Activated naive CD8-positive, alpha-beta T cell treated with anti-CD3 and anti-CD28 coated beads for 36 hours (primary cell): ENCODE results near the gene SSBP2. TPM values are rescaled to one million over a fixed set of nuclear protein-coding genes. Genes with fewer than 3 reads are reported as not detected.
"Not testable (repeated sequence)": the region's sequence is repeated elsewhere in the genome, so short reads cannot be mapped to it uniquely, and the experiment has no call there.

ENCODE experiments used
- DNase-seq: peaks from one replicate; pipeline ENCODE4 v3.0.0; 2021
- H3K27ac Mint-ChIP-seq: one replicate; pipeline ENCODE4 v1.8.0; 2022; ENCODE audit warnings: mild to moderate bottlenecking, moderate library complexity, mixed read lengths
- H3K27me3 Mint-ChIP-seq: one replicate; pipeline ENCODE4 v1.8.0; 2022; ENCODE audit warnings: mild to moderate bottlenecking, mixed read lengths
- H3K36me3 Mint-ChIP-seq: one replicate; pipeline ENCODE4 v1.8.0; 2021; ENCODE audit warnings: mild to moderate bottlenecking, mixed read lengths
- H3K4me1 Mint-ChIP-seq: one replicate; pipeline ENCODE4 v1.8.0; 2021; ENCODE audit warnings: mixed read lengths
- H3K4me3 Mint-ChIP-seq: one replicate; pipeline ENCODE4 v1.8.0; 2022; ENCODE audit warnings: mild to moderate bottlenecking, moderate library complexity, mixed read lengths
- H3K9me3 Mint-ChIP-seq: one replicate; pipeline ENCODE4 v1.8.0; 2022; ENCODE audit warnings: mixed read lengths
- total RNA-seq, 2 experiments: library from RNA; stranded (reverse); gene quantifications; one replicate each; pipeline ENCODE4 v1.2.3, GENCODE V29; 2021

The SSBP2 gene
- total RNA-seq, 2 experiments from 2014 or later: 8.3 to 8.9 TPM

- H3K36me3 Mint-ChIP-seq: peaks cover 34% of the 10 kb centered on the region
- peaks cover 27% of the 10 kb centered on the region for H3K9me3 Mint-ChIP-seq
- peaks cover 6% of the 10 kb centered on the region for H3K4me1 Mint-ChIP-seq
- no peak overlapping the region for H3K27ac Mint-ChIP-seq
- no peak overlapping the region for H3K4me3 Mint-ChIP-seq
- DNase-seq: no peak
- H3K27me3 Mint-ChIP-seq: no peaks in the 10 kb centered on the region
These were observed 56.2 kb downstream of the SSBP2 start for GRCh38 chr5:81694726-81695125.

- Mint-ChIP-seq H3K27me3 (no peaks in the 10 kb centered on the region), H3K9me3 (peaks cover 34% of the 10 kb centered on the region), H3K27ac (no peak overlapping the region), H3K4me1 (peaks cover 3% of the 10 kb centered on the region), H3K4me3 (no peak overlapping the region), H3K36me3 (peaks cover 43% of the 10 kb centered on the region)
- DNase-seq: no peak
These were observed 62.7 kb downstream of the SSBP2 start for GRCh38 chr5:81688215-81688614.

GRCh38 chr5:81687292-81687691 is 63.6 kb downstream of the SSBP2 start:
- peaks cover 28% of the 10 kb centered on the region for H3K9me3 Mint-ChIP-seq
- H3K36me3 Mint-ChIP-seq: peaks cover 37% of the 10 kb centered on the region
- H3K27me3 Mint-ChIP-seq: no peaks in the 10 kb centered on the region
- peaks cover 5% of the 10 kb centered on the region for H3K4me1 Mint-ChIP-seq
- DNase-seq: no peak
- no peak overlapping the region for H3K27ac Mint-ChIP-seq
- no peak overlapping the region for H3K4me3 Mint-ChIP-seq

- no peak overlapping the region for H3K4me3 Mint-ChIP-seq
- no peak overlapping the region for H3K27ac Mint-ChIP-seq
- no peak for DNase-seq
- no peaks in the 10 kb centered on the region for H3K27me3 Mint-ChIP-seq
- H3K9me3 Mint-ChIP-seq: peaks cover 20% of the 10 kb centered on the region
- peaks cover 5% of the 10 kb centered on the region for H3K4me1 Mint-ChIP-seq
- H3K36me3 Mint-ChIP-seq: peaks cover 31% of the 10 kb centered on the region
These were observed 65.4 kb downstream of the SSBP2 start for GRCh38 chr5:81685471-81685870.

DNA sequence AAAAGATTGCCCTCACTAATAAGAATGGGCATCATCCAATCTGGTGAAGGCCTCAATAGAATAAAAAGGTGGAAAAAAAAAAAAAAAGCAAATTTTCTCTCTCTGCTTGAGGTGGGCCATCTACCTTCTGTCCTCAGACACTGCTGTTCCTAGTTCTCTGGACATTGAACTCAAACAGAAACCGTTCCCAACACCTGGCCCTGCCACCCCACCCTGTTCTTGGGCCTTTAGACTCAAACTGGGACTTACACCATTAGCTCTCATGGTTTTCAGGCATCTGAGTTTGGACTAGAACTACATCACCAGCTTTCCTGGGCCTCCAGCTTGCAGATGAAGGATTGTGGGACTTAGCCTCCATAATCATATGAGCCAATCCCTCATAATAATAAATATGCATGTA is 71.0 kb downstream of the SSBP2 start:
- H3K4me3 Mint-ChIP-seq: no peak overlapping the region
- H3K36me3 Mint-ChIP-seq: peaks cover 18% of the 10 kb centered on the region
- H3K9me3 Mint-ChIP-seq: peaks cover 10% of the 10 kb centered on the region
- DNase-seq: no peak
- peaks cover 5% of the 10 kb centered on the region for H3K4me1 Mint-ChIP-seq
- H3K27me3 Mint-ChIP-seq: no peaks in the 10 kb centered on the region
- H3K27ac Mint-ChIP-seq: no peak overlapping the region

DNA sequence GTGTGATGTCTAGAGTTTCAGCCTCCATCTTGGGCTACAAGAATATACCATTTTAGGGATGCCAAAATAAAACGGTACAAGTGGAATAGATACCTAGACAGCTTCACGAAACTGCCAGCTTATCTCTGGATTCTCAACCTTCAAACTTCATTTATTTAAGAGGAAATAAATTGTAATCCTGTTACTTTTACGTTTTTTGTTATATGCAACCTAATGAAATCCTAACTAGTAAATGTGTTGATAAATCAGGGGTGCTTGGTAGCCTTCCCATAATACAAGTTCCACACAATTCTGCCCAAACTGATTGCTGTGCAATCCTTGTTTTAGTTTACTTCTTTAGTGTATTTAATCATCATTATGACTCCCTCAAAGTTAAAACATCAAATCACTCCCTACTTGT is 75.5 kb downstream of the SSBP2 start:
- Mint-ChIP-seq H3K27me3 (no peaks in the 10 kb centered on the region), H3K27ac (no peak overlapping the region), H3K36me3 (peaks cover 5% of the 10 kb centered on the region), H3K9me3 (peaks cover 6% of the 10 kb centered on the region), H3K4me3 (no peak overlapping the region), H3K4me1 (no peaks in the 10 kb centered on the region)
- no peak for DNase-seq

GRCh38 chr5:81665795-81666194 is 85.1 kb downstream of the SSBP2 start:
- no peak overlapping the region for H3K4me3 Mint-ChIP-seq
- no peak overlapping the region for H3K27ac Mint-ChIP-seq
- no peak for DNase-seq
- H3K9me3 Mint-ChIP-seq: peaks cover 3% of the 10 kb centered on the region
- H3K27me3 Mint-ChIP-seq: no peaks in the 10 kb centered on the region
- H3K4me1 Mint-ChIP-seq: peaks cover 5% of the 10 kb centered on the region
- peaks cover 6% of the 10 kb centered on the region for H3K36me3 Mint-ChIP-seq

- not testable (repeated sequence) for H3K9me3 Mint-ChIP-seq, H3K4me3 Mint-ChIP-seq, H3K27me3 Mint-ChIP-seq, H3K4me1 Mint-ChIP-seq, H3K27ac Mint-ChIP-seq, DNase-seq
- peaks cover 14% of the 10 kb centered on the region for H3K36me3 Mint-ChIP-seq
These were observed 90.3 kb downstream of the SSBP2 start for GRCh38 chr5:81660624-81661023.

DNA sequence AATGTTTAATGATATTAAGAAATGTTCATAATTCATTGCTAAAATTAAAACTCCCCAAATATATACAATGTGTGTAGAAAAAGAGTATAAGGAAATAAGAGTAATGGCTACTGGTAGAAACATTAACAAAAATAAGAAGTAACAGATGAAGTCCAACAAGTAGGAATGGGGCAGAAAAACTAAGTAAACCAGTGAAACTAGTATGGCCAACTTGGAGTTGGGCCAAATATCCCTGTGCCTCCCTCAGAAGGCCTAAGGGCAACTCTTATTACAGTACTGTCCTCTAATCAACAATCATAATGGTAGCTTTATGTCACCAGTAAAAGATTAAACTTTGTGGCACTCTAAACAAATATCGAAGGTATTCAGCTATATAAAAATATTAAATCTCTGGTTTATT is 93.5 kb downstream of the SSBP2 start:
- no peaks in the 10 kb centered on the region for H3K27me3 Mint-ChIP-seq
- no peak overlapping the region for H3K27ac Mint-ChIP-seq
- DNase-seq: no peak
- peaks cover 5% of the 10 kb centered on the region for H3K4me1 Mint-ChIP-seq
- peaks cover 15% of the 10 kb centered on the region for H3K36me3 Mint-ChIP-seq
- no peak overlapping the region for H3K4me3 Mint-ChIP-seq
- peaks cover 10% of the 10 kb centered on the region for H3K9me3 Mint-ChIP-seq

DNA sequence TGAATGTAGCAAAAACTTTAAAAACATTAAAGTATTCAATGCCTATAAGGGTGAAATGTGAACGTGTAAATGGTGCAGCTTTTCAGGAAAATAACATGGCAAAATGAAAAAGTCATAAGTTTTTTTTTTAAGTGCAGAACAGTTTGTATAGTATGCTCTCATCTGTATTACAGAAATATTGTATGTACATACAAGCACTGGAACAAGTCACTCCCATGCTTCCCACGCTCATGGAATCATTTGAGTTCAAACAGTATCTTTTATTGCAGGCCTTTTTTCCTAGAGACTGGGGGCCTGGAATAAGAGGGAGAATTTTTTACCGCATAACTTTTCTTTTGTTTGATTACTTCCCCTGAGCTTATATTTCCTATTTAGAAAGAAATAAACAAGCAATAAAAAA is 94.1 kb downstream of the SSBP2 start:
- H3K4me1 Mint-ChIP-seq: peaks cover 6% of the 10 kb centered on the region
- no peak overlapping the region for H3K27ac Mint-ChIP-seq
- peaks cover 10% of the 10 kb centered on the region for H3K9me3 Mint-ChIP-seq
- H3K27me3 Mint-ChIP-seq: no peaks in the 10 kb centered on the region
- DNase-seq: no peak
- H3K36me3 Mint-ChIP-seq: peaks cover 14% of the 10 kb centered on the region
- no peak overlapping the region for H3K4me3 Mint-ChIP-seq

DNA sequence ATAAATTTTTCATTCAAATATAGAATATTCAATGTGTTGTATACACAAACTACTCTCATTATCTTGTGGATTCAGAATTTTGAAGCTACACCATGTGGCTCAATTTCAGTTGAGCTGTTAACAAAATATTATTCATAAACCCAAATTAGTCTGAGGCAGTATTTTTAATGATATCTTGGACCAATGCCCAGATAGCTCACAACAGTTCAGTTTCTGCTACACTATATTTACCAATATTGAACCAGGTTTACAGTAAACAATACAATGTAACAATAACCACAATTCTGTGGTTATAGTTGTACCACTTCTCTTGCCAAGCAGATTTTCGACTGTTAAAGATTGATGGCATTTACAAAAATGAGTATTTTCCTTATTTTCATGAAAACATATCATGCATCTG is 99.9 kb downstream of the SSBP2 start:
- peaks cover 5% of the 10 kb centered on the region for H3K36me3 Mint-ChIP-seq
- H3K4me1 Mint-ChIP-seq: peaks cover 2% of the 10 kb centered on the region

DNA sequence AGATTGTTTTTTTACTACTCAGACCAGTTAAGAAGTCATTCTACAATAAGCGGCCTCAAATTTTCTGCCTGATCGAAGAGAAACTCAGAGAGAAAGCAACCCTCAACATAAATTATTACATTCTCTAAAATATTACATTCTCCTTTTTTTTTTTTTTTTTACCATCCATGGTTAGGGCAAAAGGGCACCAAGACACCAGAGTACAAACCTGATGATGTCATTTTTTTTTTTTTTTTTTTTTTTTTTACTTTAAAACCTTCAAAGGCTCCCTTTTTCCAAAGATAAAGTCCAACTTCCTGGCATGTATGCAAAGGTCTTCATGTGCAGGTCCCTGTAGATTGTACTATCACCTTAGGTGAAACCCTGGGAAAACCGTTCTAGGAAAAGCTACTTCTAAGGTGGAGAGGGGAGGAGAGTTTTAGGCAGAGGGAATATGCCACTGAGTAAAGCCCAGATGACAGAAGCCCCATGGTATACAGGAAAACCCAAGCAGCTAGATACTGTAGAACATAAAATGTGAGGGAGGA is 104.4 kb downstream of the SSBP2 start:
- Mint-ChIP-seq H3K27me3 (no peaks in the 10 kb centered on the region), H3K9me3 (no peaks in the 10 kb centered on the region)

More for the DNA sequence above, 99.9 kb downstream of the SSBP2 start:
- H3K9me3 Mint-ChIP-seq: no peaks in the 10 kb centered on the region
- no peaks in the 10 kb centered on the region for H3K27me3 Mint-ChIP-seq
- H3K27ac Mint-ChIP-seq: no peak overlapping the region
- no peak for DNase-seq
- no peak overlapping the region for H3K4me3 Mint-ChIP-seq

GRCh38 chr5:81642210-81642609 is 108.7 kb downstream of the SSBP2 start:
- Mint-ChIP-seq H3K4me1 (peaks cover 2% of the 10 kb centered on the region), H3K9me3 (no peaks in the 10 kb centered on the region), H3K27me3 (no peaks in the 10 kb centered on the region), H3K27ac (no peak overlapping the region), H3K36me3 (peaks cover 4% of the 10 kb centered on the region), H3K4me3 (no peak overlapping the region)
- no peak for DNase-seq

More for the DNA sequence above, 104.4 kb downstream of the SSBP2 start:
- no peak overlapping the region for H3K27ac Mint-ChIP-seq
- no peak for DNase-seq
- no peak overlapping the region for H3K4me3 Mint-ChIP-seq
- no peaks in the 10 kb centered on the region for H3K4me1 Mint-ChIP-seq
- peaks cover 3% of the 10 kb centered on the region for H3K36me3 Mint-ChIP-seq

GRCh38 chr5:81639556-81639955 is 111.3 kb downstream of the SSBP2 start:
- no peaks in the 10 kb centered on the region for H3K9me3 Mint-ChIP-seq
- DNase-seq: no peak
- H3K4me1 Mint-ChIP-seq: peaks cover 2% of the 10 kb centered on the region
- H3K27me3 Mint-ChIP-seq: no peaks in the 10 kb centered on the region
- no peak overlapping the region for H3K27ac Mint-ChIP-seq
- no peak overlapping the region for H3K4me3 Mint-ChIP-seq
- H3K36me3 Mint-ChIP-seq: peaks cover 8% of the 10 kb centered on the region

DNA sequence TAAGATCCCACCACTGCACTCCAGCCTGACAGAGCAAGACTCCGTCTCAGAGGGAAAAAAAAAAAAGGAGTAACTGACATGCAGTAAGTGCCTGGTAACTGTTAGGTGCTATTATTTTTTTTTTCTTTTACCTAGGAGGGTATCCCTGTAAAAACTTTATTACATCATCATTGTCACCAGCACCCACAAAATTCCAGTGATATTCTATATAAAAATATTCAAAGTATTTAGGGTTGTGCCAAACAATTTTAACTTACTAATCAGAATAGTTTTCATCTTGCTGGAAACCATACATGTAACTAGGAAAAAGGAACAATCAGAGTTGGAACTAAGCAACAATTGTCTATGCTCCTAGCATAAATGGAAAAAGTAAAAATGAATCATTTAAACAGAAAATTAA is 112.4 kb downstream of the SSBP2 start:
- peaks cover 2% of the 10 kb centered on the region for H3K4me1 Mint-ChIP-seq
- H3K27me3 Mint-ChIP-seq: no peaks in the 10 kb centered on the region
- no peak for DNase-seq
- H3K27ac Mint-ChIP-seq: no peak overlapping the region
- H3K9me3 Mint-ChIP-seq: no peaks in the 10 kb centered on the region
- peaks cover 6% of the 10 kb centered on the region for H3K36me3 Mint-ChIP-seq
- H3K4me3 Mint-ChIP-seq: no peak overlapping the region

GRCh38 chr5:81633891-81634290 is 117.0 kb downstream of the SSBP2 start:
- peaks cover 5% of the 10 kb centered on the region for H3K4me1 Mint-ChIP-seq
- DNase-seq: no peak
- no peaks in the 10 kb centered on the region for H3K27me3 Mint-ChIP-seq
- H3K27ac Mint-ChIP-seq: no peak overlapping the region
- H3K36me3 Mint-ChIP-seq: peaks cover 14% of the 10 kb centered on the region
- H3K9me3 Mint-ChIP-seq: no peaks in the 10 kb centered on the region
- H3K4me3 Mint-ChIP-seq: no peak overlapping the region
